HFFc6 (cell line): ENCODE results near the gene ANGPTL5. TPM values are rescaled to one million over a fixed set of nuclear protein-coding genes. Genes with fewer than 3 reads are reported as not detected.

Source experiments
- DNase-seq: peaks from one replicate; pipeline ENCODE4 v3.0.0-alpha.2; 2018
- H3K27ac Mint-ChIP-seq: 2 replicates; pipeline ENCODE4 v1.8.0; 2020; ENCODE audit warnings: mild to moderate bottlenecking, mixed read lengths
- H3K27me3 Mint-ChIP-seq: 2 replicates; pipeline ENCODE4 v1.8.0; 2021; ENCODE audit warnings: mild to moderate bottlenecking, moderate library complexity, mixed read lengths; ENCODE audit not compliant: insufficient read depth
- H3K36me3 Mint-ChIP-seq: 2 replicates; pipeline ENCODE4 v1.8.0; 2021; ENCODE audit warnings: low read depth, mixed read lengths
- H3K4me1 Mint-ChIP-seq: 2 replicates; pipeline ENCODE4 v1.8.0; 2020; ENCODE audit warnings: low read depth, mixed read lengths
- H3K4me3 Mint-ChIP-seq: 2 replicates; pipeline ENCODE4 v1.8.0; 2020; ENCODE audit warnings: mild to moderate bottlenecking, moderate library complexity, mixed read lengths
- H3K9me3 Mint-ChIP-seq: 2 replicates; pipeline ENCODE4 v1.8.0; 2020; ENCODE audit warnings: mild to moderate bottlenecking, mixed read lengths
- total RNA-seq, 6 experiments: library from RNA; stranded (reverse); fragmentation: NEBNext Ultra II Directional; extraction: Animal tissue kit (Norgen Biotek cat#: 25700); gene quantifications; 2 replicates in 1 of 6; 3 replicates in 5 of 6; pipeline ENCODE4 v1.2.3, GENCODE V29; 2021
- TF ChIP-seq, protein P1 (sequence below): fragments of 200-600 bp; sonication (generic); IDR thresholded peaks from 2 replicates; pipeline ENCODE4 v1.5.0; 2021; ENCODE audit warnings: antibody characterized with exemption, mild to moderate bottlenecking

Gene ANGPTL5
- total RNA-seq, 6 experiments from 2014 or later = not detected

DNA sequence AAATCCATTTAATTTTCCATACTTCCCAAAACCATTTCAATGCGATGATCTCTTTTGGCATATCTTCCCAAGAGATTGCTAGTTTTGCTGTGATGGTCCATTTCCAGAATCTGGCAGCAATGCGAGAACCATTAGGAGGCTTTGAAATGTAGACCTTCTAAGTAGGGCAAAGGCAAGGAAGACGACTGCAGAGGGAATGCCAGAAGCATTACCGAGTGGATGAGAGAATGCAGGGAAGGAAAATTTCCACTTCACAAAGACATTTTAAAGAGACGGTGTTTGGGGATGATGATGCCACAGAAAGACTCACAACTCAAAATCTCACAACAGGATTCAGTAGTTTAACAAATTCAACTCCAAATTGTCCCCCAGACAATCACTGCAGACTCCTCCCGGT is 2.0 kb downstream of the ANGPTL5 start:
- H3K27me3 Mint-ChIP-seq = no peaks in the 10 kb centered on the region
- TF ChIP-seq, protein P1, sequence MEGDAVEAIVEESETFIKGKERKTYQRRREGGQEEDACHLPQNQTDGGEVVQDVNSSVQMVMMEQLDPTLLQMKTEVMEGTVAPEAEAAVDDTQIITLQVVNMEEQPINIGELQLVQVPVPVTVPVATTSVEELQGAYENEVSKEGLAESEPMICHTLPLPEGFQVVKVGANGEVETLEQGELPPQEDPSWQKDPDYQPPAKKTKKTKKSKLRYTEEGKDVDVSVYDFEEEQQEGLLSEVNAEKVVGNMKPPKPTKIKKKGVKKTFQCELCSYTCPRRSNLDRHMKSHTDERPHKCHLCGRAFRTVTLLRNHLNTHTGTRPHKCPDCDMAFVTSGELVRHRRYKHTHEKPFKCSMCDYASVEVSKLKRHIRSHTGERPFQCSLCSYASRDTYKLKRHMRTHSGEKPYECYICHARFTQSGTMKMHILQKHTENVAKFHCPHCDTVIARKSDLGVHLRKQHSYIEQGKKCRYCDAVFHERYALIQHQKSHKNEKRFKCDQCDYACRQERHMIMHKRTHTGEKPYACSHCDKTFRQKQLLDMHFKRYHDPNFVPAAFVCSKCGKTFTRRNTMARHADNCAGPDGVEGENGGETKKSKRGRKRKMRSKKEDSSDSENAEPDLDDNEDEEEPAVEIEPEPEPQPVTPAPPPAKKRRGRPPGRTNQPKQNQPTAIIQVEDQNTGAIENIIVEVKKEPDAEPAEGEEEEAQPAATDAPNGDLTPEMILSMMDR = no peak
- no peaks in the 10 kb centered on the region for H3K9me3 Mint-ChIP-seq
- peaks cover 42% of the 10 kb centered on the region for H3K4me1 Mint-ChIP-seq
- H3K27ac Mint-ChIP-seq = peak overlapping the region; percentile 90
- no peaks in the 10 kb centered on the region for H3K36me3 Mint-ChIP-seq
- peak; percentile 46 for DNase-seq
- H3K4me3 Mint-ChIP-seq = peak overlapping the region; percentile 92

DNA sequence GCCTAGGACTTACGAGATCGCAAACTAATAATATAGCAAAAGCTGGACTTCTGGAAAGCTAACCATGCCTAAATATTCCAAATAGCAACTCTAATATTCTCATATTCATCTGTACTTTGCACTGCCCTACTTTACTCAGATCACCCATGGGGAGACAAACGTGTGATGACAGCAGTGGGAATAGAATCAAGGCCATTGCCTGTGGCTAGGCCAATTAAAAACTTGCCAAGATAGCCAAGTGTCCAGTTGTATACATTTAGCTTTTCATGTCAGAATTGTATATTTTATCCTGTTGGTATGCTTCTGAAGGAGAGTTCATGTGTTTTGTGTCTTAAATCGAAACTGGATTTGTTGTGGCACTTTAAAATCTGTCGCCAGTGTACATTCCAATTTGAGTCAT is 2.7 kb downstream of the ANGPTL5 start:
- Mint-ChIP-seq H3K36me3 (no peaks in the 10 kb centered on the region), H3K27me3 (no peaks in the 10 kb centered on the region), H3K9me3 (no peaks in the 10 kb centered on the region), H3K27ac (peak overlapping the region; percentile 90), H3K4me1 (peaks cover 49% of the 10 kb centered on the region), H3K4me3 (peak overlapping the region; percentile 92)
- DNase-seq = no peak
- TF ChIP-seq, protein P1 = no peak

DNA sequence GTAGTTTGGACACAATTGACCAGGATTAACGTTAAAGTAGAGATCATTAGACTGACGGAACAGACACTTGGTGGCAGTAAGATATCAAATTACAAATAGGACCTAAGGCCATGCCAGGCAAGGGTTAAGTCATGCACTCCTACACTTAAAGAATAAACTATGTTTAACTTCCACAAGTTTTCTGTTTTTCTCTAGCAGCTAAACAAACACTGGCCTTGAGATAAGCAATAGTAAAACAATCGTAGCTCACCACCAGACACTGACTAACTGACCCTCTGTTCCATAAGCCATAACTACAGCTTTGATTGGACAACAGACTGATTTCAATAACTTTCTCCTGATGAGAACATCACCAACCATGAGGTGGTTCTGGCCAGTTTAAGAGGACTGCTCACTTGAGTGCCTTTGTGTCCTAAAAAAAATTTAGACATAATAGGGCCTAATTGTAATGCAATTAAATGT is 3.5 kb downstream of the ANGPTL5 start:
- TF ChIP-seq, protein P1 = no peak
- Mint-ChIP-seq H3K36me3 (no peaks in the 10 kb centered on the region), H3K4me1 (peaks cover 49% of the 10 kb centered on the region), H3K27ac (no peak overlapping the region), H3K9me3 (no peaks in the 10 kb centered on the region), H3K4me3 (no peak overlapping the region), H3K27me3 (no peaks in the 10 kb centered on the region)
- no peak for DNase-seq

DNA sequence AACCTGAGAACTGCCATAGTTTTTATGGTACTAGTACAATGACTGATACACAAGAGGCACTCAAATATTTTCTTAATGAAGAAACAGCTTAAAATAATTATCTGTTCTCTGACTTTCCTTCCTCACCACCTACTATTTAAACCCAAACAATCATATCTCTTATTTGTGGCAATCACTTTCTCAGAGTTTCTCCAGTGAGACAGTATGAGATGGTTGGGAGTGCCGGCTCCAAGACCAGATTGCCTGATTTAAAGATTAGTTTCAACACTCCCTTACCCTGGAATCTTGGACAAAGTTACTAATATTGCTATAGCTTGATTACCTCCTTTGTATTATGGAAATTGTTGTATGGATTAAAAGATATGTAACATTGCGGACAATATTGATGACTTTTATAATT is 7.2 kb downstream of the ANGPTL5 start:
- TF ChIP-seq, protein P1 = no peak
- H3K27me3 Mint-ChIP-seq = no peaks in the 10 kb centered on the region; the same call in none of the 2 replicates
- H3K36me3 Mint-ChIP-seq = no peaks in the 10 kb centered on the region
- no peak overlapping the region for H3K4me3 Mint-ChIP-seq
- H3K27ac Mint-ChIP-seq = no peak overlapping the region
- peaks cover 30% of the 10 kb centered on the region for H3K4me1 Mint-ChIP-seq
- H3K9me3 Mint-ChIP-seq = no peaks in the 10 kb centered on the region
- no peak for DNase-seq

DNA sequence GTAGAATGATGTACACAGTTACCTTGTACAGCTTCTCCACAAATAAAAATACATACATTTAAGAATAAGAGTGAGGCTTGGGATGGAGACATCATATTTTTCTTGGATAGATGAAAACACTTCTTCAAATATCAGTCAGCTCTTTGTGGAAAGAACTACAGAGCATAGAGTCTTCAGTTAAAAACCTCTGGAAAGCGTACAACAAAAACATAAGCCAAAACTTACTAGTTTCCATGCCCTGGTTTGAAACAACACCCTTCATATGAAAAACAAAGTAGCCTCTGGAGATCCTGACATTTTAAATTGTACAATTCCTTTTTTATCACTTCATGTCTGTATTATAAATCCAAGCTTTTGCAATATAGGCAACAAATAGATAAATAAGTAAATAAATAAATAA is 8.5 kb downstream of the ANGPTL5 start:
- no peak for DNase-seq
- H3K4me3 Mint-ChIP-seq = no peak overlapping the region
- no peaks in the 10 kb centered on the region; the same call in none of the 2 replicates for H3K27me3 Mint-ChIP-seq
- no peak overlapping the region for H3K27ac Mint-ChIP-seq
- H3K36me3 Mint-ChIP-seq = no peaks in the 10 kb centered on the region
- H3K9me3 Mint-ChIP-seq = no peaks in the 10 kb centered on the region
- H3K4me1 Mint-ChIP-seq = peaks cover 17% of the 10 kb centered on the region; the same call in 1 of the 2 replicates
- TF ChIP-seq, protein P1 = no peak

DNA sequence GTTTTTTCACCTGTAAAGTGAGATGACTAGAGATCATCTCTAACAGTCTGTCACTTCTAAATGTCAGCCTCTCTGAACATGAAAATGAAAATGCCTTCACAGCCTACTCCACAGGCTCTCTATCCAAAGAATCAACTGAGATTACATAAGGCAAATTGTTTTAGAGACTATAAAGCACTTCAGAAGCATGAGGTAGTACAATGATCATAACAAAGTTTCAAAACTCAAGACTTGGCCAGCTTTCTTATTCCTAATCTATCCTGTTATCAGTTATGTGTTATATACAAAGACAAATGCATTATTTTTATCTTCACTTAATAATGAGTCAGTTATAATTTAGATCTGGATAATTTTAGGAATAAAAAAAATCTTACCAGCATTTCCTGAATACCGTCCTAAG is 21.8 kb downstream of the ANGPTL5 start:
- no peak overlapping the region for H3K4me3 Mint-ChIP-seq
- peaks cover 6% of the 10 kb centered on the region for H3K27me3 Mint-ChIP-seq
- H3K9me3 Mint-ChIP-seq = no peaks in the 10 kb centered on the region
- H3K27ac Mint-ChIP-seq = no peak overlapping the region
- peaks cover 8% of the 10 kb centered on the region; the same call in 1 of the 2 replicates for H3K4me1 Mint-ChIP-seq
- TF ChIP-seq, protein P1 = no peak
- DNase-seq = no peak
- no peaks in the 10 kb centered on the region for H3K36me3 Mint-ChIP-seq
